Adipocyte (in vitro differentiated cells): ENCODE measurements around the gene RPS6KA4.
A peak's percentile ranks its signal among the peaks of the same experiment; 100 is the strongest.

Source experiments
- DNase-seq: peaks from one replicate; pipeline ENCODE4 v3.0.0-alpha.2; 2015; ENCODE audit warnings: low read depth
- H3K27me3 ChIP-seq: replicated peaks from 2 replicates; pipeline ENCODE4 v1.7.0; 2013; ENCODE audit warnings: mild to moderate bottlenecking, low read length, moderate library complexity; ENCODE audit not compliant: control insufficient read depth, insufficient read depth
- H3K36me3 ChIP-seq: 2 replicates; pipeline ENCODE4 v1.7.0; 2013; ENCODE audit warnings: low read length, mild to moderate bottlenecking, moderate library complexity; ENCODE audit not compliant: control insufficient read depth, insufficient read depth, severe bottlenecking
- H3K4me1 ChIP-seq: 2 replicates; pipeline ENCODE4 v1.7.0; 2013; ENCODE audit warnings: mild to moderate bottlenecking, low read length, moderate library complexity; ENCODE audit not compliant: control insufficient read depth, insufficient read depth
- H3K4me3 ChIP-seq: 2 replicates; pipeline ENCODE4 v1.7.0; 2013; ENCODE audit warnings: mild to moderate bottlenecking, low read length, moderate library complexity
- H3K9ac ChIP-seq: 2 replicates; pipeline ENCODE4 v1.7.0; 2013; ENCODE audit warnings: mild to moderate bottlenecking, low read length, moderate library complexity
- H3K9me3 ChIP-seq: 2 replicates; pipeline ENCODE4 v1.7.0; 2013; ENCODE audit warnings: mild to moderate bottlenecking, low read length, moderate library complexity; ENCODE audit not compliant: control insufficient read depth

RPS6KA4 gene

DNA sequence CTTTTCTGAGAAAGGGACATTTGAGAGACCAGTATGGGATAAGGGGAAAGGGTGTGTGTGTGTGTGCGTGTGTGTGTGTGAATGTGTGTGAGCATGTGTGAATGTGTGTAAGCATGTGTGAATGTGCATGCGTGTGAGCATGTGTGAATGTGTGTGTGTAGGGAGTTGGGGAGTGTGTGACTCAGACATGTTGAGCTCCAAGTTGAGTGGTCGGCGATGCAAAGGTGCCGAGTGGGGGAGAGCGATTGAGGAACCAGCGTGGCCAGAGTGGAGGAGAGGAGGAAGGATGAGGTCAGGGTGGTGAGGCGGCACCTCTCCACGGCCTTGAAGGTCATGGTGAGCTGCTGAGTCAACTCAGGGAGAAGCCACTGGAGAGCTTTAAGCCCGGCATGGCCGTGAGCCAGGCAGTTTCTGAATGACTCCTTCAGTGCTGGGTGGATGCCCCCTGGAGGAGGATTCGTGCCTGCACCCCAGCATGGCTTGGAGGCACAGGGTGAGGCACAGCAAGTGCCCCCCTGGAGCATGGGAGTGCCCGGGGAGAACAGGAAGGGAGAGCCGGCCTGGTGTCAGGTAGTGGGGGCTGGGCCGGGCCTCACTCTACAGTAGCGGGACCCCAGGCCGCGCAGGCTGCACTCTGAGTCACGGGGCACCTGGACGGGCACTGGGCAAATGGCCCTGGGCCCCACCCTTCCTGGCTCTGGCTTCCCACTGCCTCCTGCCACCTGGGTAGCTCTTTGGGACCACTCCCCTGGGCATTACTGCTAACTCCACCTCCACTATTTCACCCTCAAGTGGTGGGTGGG, 27.2 kb upstream of the RPS6KA4 start:
- Histone ChIP-seq H3K4me3 (no peak overlapping the region), H3K9ac (no peak overlapping the region), H3K4me1 (peaks cover 29% of the 10 kb centered on the region), H3K36me3 (no peaks in the 10 kb centered on the region), H3K27me3 (no peaks in the 10 kb centered on the region), H3K9me3 (no peaks in the 10 kb centered on the region)
- DNase-seq = peak; percentile 81

DNA sequence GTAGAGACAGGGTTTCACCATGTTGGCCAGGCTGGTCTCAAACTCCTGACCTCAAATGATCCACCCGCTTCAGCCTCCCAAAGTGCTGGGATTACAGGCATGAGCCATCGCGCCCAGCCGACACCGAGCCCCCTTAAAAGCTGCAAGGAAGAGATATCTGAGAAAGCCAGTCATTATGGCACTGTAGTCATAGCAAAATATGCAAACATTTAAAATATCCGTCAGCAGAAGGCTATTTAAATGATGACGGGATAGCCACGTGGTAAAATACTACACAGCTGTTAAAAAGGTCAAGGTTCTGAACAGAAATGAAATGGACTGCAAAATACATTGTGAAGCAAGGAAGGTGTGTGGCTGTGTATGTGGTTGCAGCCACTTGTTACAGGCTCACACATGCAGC, 25.4 kb upstream of the RPS6KA4 start:
- H3K9me3 ChIP-seq = no peaks in the 10 kb centered on the region
- DNase-seq = no peak
- no peak overlapping the region for H3K4me3 ChIP-seq
- no peak overlapping the region for H3K9ac ChIP-seq
- no peaks in the 10 kb centered on the region for H3K36me3 ChIP-seq
- no peaks in the 10 kb centered on the region for H3K27me3 ChIP-seq
- H3K4me1 ChIP-seq = peaks cover 29% of the 10 kb centered on the region

DNA sequence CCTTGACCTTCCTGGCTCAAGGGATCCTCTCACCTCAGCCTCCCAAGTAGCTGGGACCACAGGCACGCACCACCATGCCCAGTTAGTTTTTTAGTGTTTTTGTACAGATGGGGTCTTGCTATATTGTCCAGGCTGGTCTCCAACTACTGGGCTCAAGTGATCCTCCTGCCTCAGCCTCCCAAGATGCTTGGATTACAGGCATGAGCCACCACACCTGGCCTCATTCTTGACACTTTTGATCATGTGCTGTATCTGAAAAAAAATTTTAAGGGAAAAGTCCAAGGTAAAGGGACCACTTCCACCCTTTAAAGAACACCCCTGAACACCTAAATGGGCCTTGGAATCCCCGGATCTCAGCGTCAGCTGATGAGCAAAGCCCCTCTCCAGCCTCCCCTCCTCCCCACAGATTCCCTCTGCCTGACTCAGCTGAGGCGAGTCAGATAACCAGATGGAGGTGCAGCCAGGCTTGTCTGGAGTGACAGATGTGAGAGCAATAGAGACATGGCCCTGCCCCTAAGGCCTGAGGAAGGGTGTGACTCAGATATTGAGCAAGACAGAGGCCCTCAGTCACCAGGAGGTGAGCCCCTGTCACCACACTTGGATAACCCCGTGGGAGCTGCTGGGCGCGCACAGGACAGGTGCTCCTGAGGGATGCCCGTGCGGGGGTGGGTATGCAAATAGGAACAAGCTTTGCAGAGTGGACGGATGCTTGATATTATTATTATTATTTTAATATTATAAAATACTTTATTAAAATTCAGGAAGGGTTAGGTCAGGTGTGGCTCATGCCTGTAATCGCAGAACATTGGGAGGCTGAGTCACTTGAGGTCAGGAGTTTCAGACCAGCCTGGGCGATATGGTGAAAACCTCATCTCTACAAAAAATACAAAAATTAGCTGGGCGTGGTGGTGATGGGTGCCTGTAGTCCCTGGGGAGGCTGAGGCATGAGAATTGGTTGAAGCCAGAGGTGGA, 23.9 kb upstream of the RPS6KA4 start:
- no peaks in the 10 kb centered on the region for H3K9me3 ChIP-seq
- peak; percentile 70 for DNase-seq
- H3K4me3 ChIP-seq = no peak overlapping the region
- peaks cover 17% of the 10 kb centered on the region for H3K4me1 ChIP-seq
- no peaks in the 10 kb centered on the region for H3K27me3 ChIP-seq
- H3K9ac ChIP-seq = no peak overlapping the region
- no peaks in the 10 kb centered on the region for H3K36me3 ChIP-seq

DNA sequence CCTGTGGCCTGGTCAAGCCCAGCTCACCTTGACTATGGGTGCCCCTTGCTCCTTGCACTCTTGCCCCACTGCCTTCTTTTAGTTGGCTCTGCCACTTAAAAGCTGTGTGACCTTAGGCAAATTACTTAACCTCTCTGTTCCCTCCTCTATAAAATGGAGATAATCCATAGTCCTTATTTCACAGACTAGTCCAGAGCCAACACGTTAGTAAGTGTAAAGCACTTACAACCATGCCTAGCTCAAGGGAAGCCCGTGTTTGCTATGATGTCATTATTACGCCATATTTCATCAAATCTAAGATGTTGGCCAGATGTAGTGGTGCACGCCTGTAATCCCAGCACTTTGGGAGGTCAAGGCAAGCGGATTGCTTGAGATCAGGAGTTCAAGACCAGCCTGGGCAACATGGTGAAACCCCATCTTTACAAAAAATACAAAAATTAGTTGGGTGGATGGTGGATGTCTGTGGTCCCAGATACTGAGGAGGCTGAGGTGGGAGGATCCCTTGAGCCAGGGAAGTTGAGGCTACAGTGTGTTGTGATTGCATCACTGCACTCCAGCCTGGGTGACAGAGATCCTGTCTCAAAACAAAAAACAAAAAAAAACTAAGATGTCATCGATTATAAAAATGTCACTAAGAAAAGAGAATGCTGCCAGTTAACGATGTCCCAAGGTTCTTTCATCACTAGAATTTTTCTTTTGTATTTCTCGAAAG, 21.3 kb upstream of the RPS6KA4 start:
- DNase-seq = no peak
- no peaks in the 10 kb centered on the region for H3K36me3 ChIP-seq

DNA sequence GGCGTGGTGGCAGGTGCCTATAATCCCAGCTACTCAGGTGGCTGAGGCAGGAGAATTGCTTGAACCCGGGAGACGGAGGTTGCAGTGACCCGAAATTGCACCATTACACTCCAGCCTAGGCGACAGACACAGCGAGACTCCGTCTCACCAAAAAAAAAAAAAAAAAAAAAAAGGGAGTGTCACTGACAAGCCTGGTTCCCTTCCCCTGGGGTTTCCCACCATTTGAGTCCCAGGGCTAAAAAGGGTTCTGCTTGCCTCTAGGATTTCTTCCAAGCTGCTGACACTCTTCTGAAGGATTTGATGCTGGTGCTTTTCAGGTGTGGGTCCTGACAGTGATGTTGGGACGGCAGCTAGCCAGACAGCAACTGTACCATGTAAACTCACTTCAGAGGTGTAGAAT, 20.2 kb upstream of the RPS6KA4 start:
- H3K9me3 ChIP-seq = no peaks in the 10 kb centered on the region
- no peak for DNase-seq
- H3K9ac ChIP-seq = no peak overlapping the region
- peaks cover 10% of the 10 kb centered on the region for H3K4me1 ChIP-seq
- H3K27me3 ChIP-seq = peaks cover 4% of the 10 kb centered on the region
- H3K4me3 ChIP-seq = no peak overlapping the region
- H3K36me3 ChIP-seq = no peaks in the 10 kb centered on the region

More for the DNA sequence above, 21.3 kb upstream of the RPS6KA4 start:
- Histone ChIP-seq H3K4me3 (no peak overlapping the region), H3K9me3 (no peaks in the 10 kb centered on the region), H3K4me1 (peaks cover 10% of the 10 kb centered on the region), H3K27me3 (peaks cover 4% of the 10 kb centered on the region), H3K9ac (no peak overlapping the region)

DNA sequence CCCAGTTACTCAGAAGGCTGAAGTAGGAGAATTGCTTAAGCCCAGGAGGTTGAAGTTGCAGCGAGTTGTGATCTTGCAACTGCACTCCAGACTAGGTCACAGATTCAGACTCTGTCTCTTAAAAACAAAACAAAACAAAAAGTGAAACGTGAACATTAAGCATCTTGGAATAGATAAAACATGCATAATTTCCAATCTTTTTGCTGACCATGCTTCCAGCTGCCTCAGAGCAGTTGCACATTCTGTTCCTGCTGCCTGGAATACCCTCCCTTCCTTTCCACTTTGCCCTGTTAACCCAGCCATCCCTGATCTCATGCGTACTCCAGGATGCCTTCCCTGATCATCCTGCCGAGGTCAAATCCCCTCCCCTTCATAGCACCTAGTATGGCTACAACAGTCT, 19.7 kb upstream of the RPS6KA4 start:
- Histone ChIP-seq H3K9me3 (no peaks in the 10 kb centered on the region), H3K9ac (no peak overlapping the region), H3K4me1 (peaks cover 10% of the 10 kb centered on the region), H3K27me3 (peaks cover 4% of the 10 kb centered on the region), H3K4me3 (no peak overlapping the region), H3K36me3 (no peaks in the 10 kb centered on the region)
- no peak for DNase-seq

DNA sequence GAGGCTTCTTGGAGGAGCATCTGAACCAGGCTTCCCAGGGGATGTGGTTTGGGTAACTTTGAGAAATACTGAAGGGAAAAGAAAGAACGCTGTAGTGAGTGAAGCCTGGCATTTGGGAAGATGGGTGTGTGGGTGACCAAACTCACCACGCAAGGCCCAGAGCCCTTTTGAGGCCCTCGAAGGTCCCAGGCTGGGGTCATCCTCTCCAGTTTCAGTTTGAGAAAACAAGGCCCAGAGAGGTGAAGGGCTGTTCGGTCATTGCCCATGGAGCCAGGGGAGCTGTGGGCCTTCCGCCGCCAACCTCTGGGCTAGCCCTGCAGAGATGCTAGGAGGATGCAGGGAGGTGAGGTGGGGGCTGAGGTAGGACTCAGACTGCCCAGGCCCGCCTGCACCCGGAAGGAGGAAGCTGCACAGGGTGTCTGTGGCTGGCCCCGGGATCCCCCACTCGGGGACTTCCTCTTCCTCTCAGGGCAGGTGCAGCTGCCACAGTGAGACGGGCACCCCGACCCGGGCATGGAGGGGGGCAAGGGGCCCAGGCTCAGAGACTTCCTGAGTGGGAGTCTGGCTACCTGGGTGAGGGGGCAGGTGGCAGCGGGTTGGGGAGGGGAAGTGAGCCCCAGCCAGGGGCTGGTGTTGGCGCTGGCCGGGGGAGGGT, 19.1 kb upstream of the RPS6KA4 start, which contains the start of gene CCDC88B:
Gene CCDC88B (plus strand): TSS at position 451 of the 655 bp plus-strand sequence. CDS start 63 bp downstream, at position 514.
- Histone ChIP-seq H3K27me3 (peaks cover 4% of the 10 kb centered on the region), H3K36me3 (no peaks in the 10 kb centered on the region), H3K4me1 (peaks cover 8% of the 10 kb centered on the region), H3K9me3 (no peaks in the 10 kb centered on the region), H3K9ac (no peak within 1 kb of the TSS), H3K4me3 (no peak within 1 kb of the TSS)
- no peak for DNase-seq

DNA sequence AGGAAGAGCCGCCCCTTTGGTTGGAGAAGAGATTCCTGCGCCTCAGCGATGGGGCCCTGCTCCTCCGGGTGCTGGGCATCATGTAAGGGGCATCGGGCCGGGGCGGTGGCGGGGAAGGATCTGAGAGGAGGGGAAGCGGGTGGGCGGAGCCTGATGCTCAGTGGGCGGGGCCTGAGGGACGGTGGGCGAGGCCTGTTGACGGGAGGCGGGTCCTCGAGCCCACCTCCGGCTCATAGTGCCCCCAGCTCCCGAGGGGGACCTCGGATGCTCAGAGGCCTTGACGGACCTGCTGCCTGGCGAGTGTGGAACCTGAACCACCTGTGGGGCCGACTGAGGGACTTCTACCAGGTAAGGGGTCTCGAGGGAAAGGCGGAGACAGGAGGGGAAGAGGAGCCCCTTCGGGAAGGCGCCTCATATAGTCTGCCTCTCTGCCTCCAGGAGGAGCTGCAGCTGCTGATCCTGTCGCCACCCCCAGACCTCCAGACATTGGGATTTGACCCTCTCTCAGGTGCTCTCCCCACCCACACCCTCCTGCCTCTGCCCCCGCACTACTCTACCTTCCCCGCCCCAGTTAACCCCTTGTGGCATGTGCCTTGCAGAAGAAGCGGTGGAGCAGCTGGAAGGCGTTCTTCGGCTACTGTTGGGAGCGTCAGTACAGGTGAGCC, 18.2 kb upstream of the RPS6KA4 start:
- Histone ChIP-seq H3K9ac (no peak overlapping the region), H3K4me3 (no peak overlapping the region)
- no peak for DNase-seq

DNA sequence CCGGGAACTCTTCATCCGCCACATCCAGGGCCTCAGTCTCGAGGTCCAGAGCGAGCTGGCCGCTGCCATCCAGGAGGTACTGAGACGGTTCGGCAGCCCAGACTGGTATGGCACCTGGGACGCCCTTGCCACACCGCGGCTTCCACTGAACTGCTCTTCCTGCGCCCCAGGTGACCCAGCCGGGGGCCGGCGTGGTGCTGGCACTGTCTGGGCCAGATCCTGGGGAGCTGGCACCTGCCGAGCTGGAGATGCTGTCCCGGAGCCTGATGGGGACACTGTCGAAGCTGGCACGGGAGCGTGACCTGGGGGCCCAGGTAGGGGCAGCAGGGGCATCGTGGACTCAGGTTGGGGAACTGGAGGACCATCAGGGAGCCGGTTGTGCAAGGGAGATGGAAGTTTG, 17.5 kb upstream of the RPS6KA4 start:
- Histone ChIP-seq H3K4me1 (peaks cover 6% of the 10 kb centered on the region), H3K9me3 (no peaks in the 10 kb centered on the region), H3K4me3 (no peak overlapping the region), H3K36me3 (no peaks in the 10 kb centered on the region), H3K27me3 (peaks cover 4% of the 10 kb centered on the region), H3K9ac (no peak overlapping the region)
- no peak for DNase-seq

More for the DNA sequence above, 18.2 kb upstream of the RPS6KA4 start:
- Histone ChIP-seq H3K36me3 (no peaks in the 10 kb centered on the region), H3K4me1 (peaks cover 6% of the 10 kb centered on the region), H3K9me3 (no peaks in the 10 kb centered on the region), H3K27me3 (peaks cover 4% of the 10 kb centered on the region)
